Panc1 (cell line): Measurements from ENCODE around the gene FAM229B. TPM values are rescaled to one million over a fixed set of nuclear protein-coding genes. Genes with fewer than 3 reads are reported as not detected.
"Not testable (repeated sequence)": the region's sequence is repeated elsewhere in the genome, so short reads cannot be mapped to it uniquely, and the experiment has no call there.

Experiments
- ATAC-seq: fragments of 200-7000 bp; cut with Tn5 transposase; 2 replicates; pipeline ENCODE4 v1.9.1; 2020; ENCODE audit warnings: mild to moderate bottlenecking, moderate library complexity
- BruUV-seq: library from RNA; stranded (reverse); fragments of 400-500 nt; replicated peaks from 2 replicates; lab custom pipeline; 2021; lab: Mats Ljungman, UMichigan
- CTCF ChIA-PET: fragments of 300-600 bp; sonication (Branson Sonifier 250); formaldehyde crosslinking; loops from one replicate; lab custom pipeline; 2022; ENCODE audit warnings: antibody characterized with exemption; lab: Charles Lee
- POLR2A ChIA-PET: fragments of 300-600 bp; sonication (Branson Sonifier 250); formaldehyde crosslinking; loops from one replicate; lab custom pipeline; 2022; ENCODE audit warnings: antibody characterized with exemption; lab: Charles Lee
- DNase-seq: peaks from one replicate; pipeline ENCODE4 v3.0.0-alpha.2; 2010; ENCODE audit warnings: low read depth, low spot score
- H3K27ac ChIP-seq: 2 replicates; pipeline ENCODE4 v1.5.1; 2011; ENCODE audit warnings: mild to moderate bottlenecking, low read length, inconsistent platforms
- H3K27me3 ChIP-seq: fragments of 200-500 bp; sonication (Bioruptor generic); 2 replicates; pipeline ENCODE4 v1.6.0; 2014; ENCODE audit warnings: low read length, inconsistent platforms; ENCODE audit not compliant: control insufficient read depth, insufficient read depth
- H3K36me3 ChIP-seq: fragments of 200-500 bp; sonication (Bioruptor generic); 2 replicates; pipeline ENCODE4 v1.5.1; 2014; ENCODE audit warnings: inconsistent platforms, mild to moderate bottlenecking, low read length, moderate library complexity; ENCODE audit not compliant: control insufficient read depth, insufficient read depth
- H3K4me1 ChIP-seq: 2 replicates; pipeline ENCODE4 v1.5.1; 2011; ENCODE audit warnings: inconsistent platforms, mild to moderate bottlenecking, low read length, moderate library complexity; ENCODE audit not compliant: control insufficient read depth, insufficient read depth
- H3K4me3 ChIP-seq, 2 experiments: 2 replicates each; pipeline ENCODE4 v1.5.1; 2011 to 2012; ENCODE audit warnings: low read depth in 2 of 2, low read length in 2 of 2, mild to moderate bottlenecking in 2 of 2, inconsistent platforms in 1 of 2, moderate library complexity in 1 of 2
- H3K9me3 ChIP-seq: fragments of 200-500 bp; sonication (Bioruptor generic); 2 replicates; pipeline ENCODE4 v1.5.1; 2014; ENCODE audit warnings: low read depth, mild to moderate bottlenecking, inconsistent platforms, low read length, moderate library complexity; ENCODE audit not compliant: control insufficient read depth, insufficient read depth
- CTCF ChIP-seq: fragments of 450-650 bp; IDR thresholded peaks from 2 replicates; pipeline ENCODE4 v1.5.1; 2017; ENCODE audit warnings: mild to moderate bottlenecking
- POLR2AphosphoS5 ChIP-seq: IDR thresholded peaks from 2 replicates; pipeline ENCODE4 v1.6.1; 2012; ENCODE audit warnings: mild to moderate bottlenecking, low read depth, low read length, moderate library complexity
- REST ChIP-seq, 2 experiments: IDR thresholded peaks; 2 replicates each; pipeline ENCODE4 v1.6.1; 2011 to 2012; ENCODE audit warnings: low read depth in 2 of 2, control low read depth in 1 of 2, low read length in 1 of 2, mild to moderate bottlenecking in 1 of 2, moderate library complexity in 1 of 2; ENCODE audit not compliant: insufficient read depth in 1 of 2
- SIN3A ChIP-seq: IDR thresholded peaks from 2 replicates; pipeline ENCODE4 v1.6.1; 2012; ENCODE audit warnings: low read depth, mild to moderate bottlenecking, low read length, moderate library complexity, borderline replicate concordance; ENCODE audit not compliant: insufficient read depth
- TCF7L2 ChIP-seq: IDR thresholded peaks from 2 replicates; pipeline ENCODE4 v1.6.1; 2011; ENCODE audit warnings: mild to moderate bottlenecking, low read depth, low read length, inconsistent platforms
- in situ Hi-C: cut with HindIII; loops from 2 replicates; pipeline ENCODE4 v1.10.0; 2016; ENCODE audit warnings: low sequenced_read_pairs, low pct_unique_long_range_greater_than_20kb
- intact Hi-C: fragments of 100-400 bp; cut with micrococcal nuclease; formaldehyde crosslinking; loops from one replicate; pipeline ENCODE4 v1.10.0; 2022; ENCODE audit not compliant: unreplicated experiment
- total RNA-seq: library from RNA; stranded (reverse); gene quantifications from one replicate; pipeline ENCODE4 v1.2.1, GENCODE V29; 2021; ENCODE audit not compliant: unreplicated experiment

FAM229B gene
- total RNA-seq, 1 experiment from 2014 or later: 12.0 TPM

- ATAC-seq (no peak), DNase-seq (no peak)
- ChIA-PET CTCF (no interaction called here), POLR2A (no interaction called here)
- intact Hi-C loops: loop anchor here (10.0 kb wide), 1 partner anchor 789 kb away; a partner anchor contains a TSS
- H3K27me3 ChIP-seq: no peaks in the 10 kb centered on the region
- H3K4me3 ChIP-seq: no peak overlapping the region
- H3K27ac ChIP-seq: no peak overlapping the region
- in situ Hi-C loops: no loop called here
- H3K36me3 ChIP-seq: no peaks in the 10 kb centered on the region
- BruUV-seq: no TSS peak
- no peaks in the 10 kb centered on the region for H3K4me1 ChIP-seq
- no peak for TF ChIP-seq CTCF
- TF ChIP-seq SIN3A: no peak
- no peak for TF ChIP-seq POLR2AphosphoS5
- no peaks in the 10 kb centered on the region for H3K9me3 ChIP-seq
Observed at GRCh38 chr6:112044196-112044595, 43.2 kb upstream of the FAM229B start.

- Histone ChIP-seq H3K4me3 (no peak overlapping the region), H3K9me3 (no peaks in the 10 kb centered on the region), H3K27me3 (no peaks in the 10 kb centered on the region), H3K36me3 (no peaks in the 10 kb centered on the region), H3K27ac (no peak overlapping the region), H3K4me1 (no peaks in the 10 kb centered on the region)
- BruUV-seq: no TSS peak
- ChIA-PET CTCF (interaction anchor here (0.5 to 0.7 kb wide), 3 partner anchors 87 to 335 kb away, joined by 3 read pairs; no protein-coding TSS in a partner anchor), POLR2A (no interaction called here)
- in situ Hi-C loops (no loop called here), intact Hi-C loops (loop anchor here (10.0 kb wide), 1 partner anchor 790 kb away; a partner anchor contains a TSS)
- DNase-seq (no peak), ATAC-seq (no peak)
- TF ChIP-seq REST (IDR thresholded peaks at IDR 0.05; ENCODE audit: insufficient read depth in 1 of 2, low read depth in 2 of 2, low read length in 1 of 2) (no peak), CTCF (no peak), POLR2AphosphoS5 (no peak), TCF7L2 (no peak), SIN3A (no peak)
Observed at GRCh38 chr6:112044856-112045255, 42.5 kb upstream of the FAM229B start.

- H3K4me3 ChIP-seq, BruUV-seq, POLR2A ChIA-PET, H3K27ac ChIP-seq, ATAC-seq, H3K36me3 ChIP-seq, H3K4me1 ChIP-seq, H3K27me3 ChIP-seq, CTCF ChIA-PET, in situ Hi-C loops, H3K9me3 ChIP-seq, DNase-seq: not testable (repeated sequence)
- intact Hi-C loops: loop anchor here (10.0 kb wide), 1 partner anchor 793 kb away; a partner anchor contains a TSS
Observed at GRCh38 chr6:112047523-112047922, 39.9 kb upstream of the FAM229B start.
